Loucy (cell line): ENCODE results near the gene CLMP.

ENCODE experiments used
- CTCF ChIP-seq: fragments of 200-600 bp; sonication (generic); conservative IDR thresholded peaks from 2 replicates; pipeline ENCODE4 v1.5.1; 2014; ENCODE audit warnings: mild to moderate bottlenecking, antibody characterized with exemption, low read length
- EZH2phosphoT487 ChIP-seq: fragments of 200-600 bp; IDR thresholded peaks from 2 replicates; pipeline ENCODE4 v1.6.1; 2018; ENCODE audit warnings: antibody characterized with exemption, mild to moderate bottlenecking, moderate library complexity, borderline replicate concordance

- TF ChIP-seq EZH2phosphoT487 (no peak), CTCF (no peak)
These were observed 21.2 kb downstream of the CLMP start for GRCh38 chr11:123173856-123174186.
